Body of pancreas (tissue), 4 donors: ENCODE results near the gene TEPSIN.

Experiments
- POLR2A ChIP-seq, 3 donors: fragments of 450-650 bp; IDR thresholded peaks; one replicate each; pipeline ENCODE4 v1.6.1; 2016; ENCODE audit warnings: antibody characterized with exemption in 3 of 3, mild to moderate bottlenecking in 2 of 3
- TF ChIP-seq, protein P1 (sequence below), 7 experiments: fragments of 450-650 bp in 4 of 7; fragments of 200-600 bp in 3 of 7; sonication (generic) in 3 of 7; IDR thresholded peaks; one replicate each; pipeline ENCODE4 v1.5.1; 2016 to 2019; ENCODE audit warnings: antibody characterized with exemption in 7 of 7

DNA sequence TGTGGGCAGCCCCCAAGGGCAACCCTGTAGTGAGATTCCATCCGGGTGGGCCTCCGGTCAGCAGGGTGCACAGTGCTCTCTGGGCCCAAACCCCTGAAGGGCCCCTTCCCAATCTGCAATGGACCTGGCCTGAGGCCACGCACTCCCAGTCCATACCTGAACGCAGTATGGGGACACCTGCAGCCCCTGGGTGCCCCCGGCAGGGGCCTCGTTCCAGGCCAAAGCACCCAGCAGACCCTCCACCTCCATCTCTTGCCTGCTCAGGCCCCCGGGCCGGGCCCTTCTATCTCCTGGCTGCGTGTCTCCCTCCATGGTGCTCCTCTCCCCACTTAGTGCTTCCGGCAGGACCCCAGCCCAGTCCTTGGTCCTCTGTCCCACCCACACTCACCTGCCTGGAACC is 55.5 kb downstream of the TEPSIN start:
- TF ChIP-seq, protein P1, sequence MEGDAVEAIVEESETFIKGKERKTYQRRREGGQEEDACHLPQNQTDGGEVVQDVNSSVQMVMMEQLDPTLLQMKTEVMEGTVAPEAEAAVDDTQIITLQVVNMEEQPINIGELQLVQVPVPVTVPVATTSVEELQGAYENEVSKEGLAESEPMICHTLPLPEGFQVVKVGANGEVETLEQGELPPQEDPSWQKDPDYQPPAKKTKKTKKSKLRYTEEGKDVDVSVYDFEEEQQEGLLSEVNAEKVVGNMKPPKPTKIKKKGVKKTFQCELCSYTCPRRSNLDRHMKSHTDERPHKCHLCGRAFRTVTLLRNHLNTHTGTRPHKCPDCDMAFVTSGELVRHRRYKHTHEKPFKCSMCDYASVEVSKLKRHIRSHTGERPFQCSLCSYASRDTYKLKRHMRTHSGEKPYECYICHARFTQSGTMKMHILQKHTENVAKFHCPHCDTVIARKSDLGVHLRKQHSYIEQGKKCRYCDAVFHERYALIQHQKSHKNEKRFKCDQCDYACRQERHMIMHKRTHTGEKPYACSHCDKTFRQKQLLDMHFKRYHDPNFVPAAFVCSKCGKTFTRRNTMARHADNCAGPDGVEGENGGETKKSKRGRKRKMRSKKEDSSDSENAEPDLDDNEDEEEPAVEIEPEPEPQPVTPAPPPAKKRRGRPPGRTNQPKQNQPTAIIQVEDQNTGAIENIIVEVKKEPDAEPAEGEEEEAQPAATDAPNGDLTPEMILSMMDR (IDR thresholded peaks at IDR 0.05): no peak
- no peak for TF ChIP-seq POLR2A (IDR thresholded peaks at IDR 0.05)
